ENCODE data around the gene ZNG1A.
"Not testable (repeated sequence)": the region's sequence is repeated elsewhere in the genome, so short reads cannot be mapped to it uniquely, and the experiment has no call there.

The ZNG1A gene

DNA sequence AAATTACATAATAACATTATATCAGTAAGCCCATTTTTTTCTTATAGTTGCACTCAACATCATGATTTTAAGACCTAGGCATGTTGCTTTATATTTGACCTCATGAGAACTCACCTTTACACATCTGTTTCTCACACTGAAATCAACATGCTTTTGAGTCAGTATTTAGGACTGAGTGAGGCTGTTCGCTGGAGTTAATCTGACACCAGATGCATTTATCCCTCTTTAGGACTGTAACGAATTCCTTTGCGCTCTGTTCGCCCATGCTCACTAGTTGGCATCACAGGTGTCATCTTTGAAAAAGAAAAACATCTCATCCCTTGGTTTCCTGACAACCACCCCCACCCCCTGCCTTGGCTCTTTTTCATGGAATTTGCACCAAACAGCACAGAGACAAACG, 84.9 kb downstream of the ZNG1A start:
- not testable (repeated sequence) for DNase-seq

DNA sequence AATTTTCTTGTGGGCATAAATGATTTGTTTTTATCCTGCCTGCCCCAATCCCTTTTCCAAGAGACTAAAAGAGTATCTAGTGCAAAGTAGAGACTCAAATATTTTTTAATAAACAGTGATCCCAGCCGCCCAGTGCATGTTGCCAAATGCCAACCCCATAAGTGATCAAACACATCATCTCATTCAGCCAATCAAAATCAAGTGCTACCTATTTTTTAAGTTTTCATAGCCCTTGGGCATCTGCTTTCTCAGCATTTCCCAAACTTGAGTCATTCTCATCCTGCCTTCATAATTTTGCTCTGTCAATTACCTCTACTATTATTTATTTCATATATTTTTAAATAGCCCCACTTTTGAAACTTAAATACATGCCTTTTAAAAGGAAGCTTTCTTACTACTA, 88.0 kb downstream of the ZNG1A start:
- DNase-seq: not testable (repeated sequence)

- DNase-seq: not testable (repeated sequence)
Observed at GRCh38 chr9:88396-89037, 90.3 kb downstream of the ZNG1A start.

DNA sequence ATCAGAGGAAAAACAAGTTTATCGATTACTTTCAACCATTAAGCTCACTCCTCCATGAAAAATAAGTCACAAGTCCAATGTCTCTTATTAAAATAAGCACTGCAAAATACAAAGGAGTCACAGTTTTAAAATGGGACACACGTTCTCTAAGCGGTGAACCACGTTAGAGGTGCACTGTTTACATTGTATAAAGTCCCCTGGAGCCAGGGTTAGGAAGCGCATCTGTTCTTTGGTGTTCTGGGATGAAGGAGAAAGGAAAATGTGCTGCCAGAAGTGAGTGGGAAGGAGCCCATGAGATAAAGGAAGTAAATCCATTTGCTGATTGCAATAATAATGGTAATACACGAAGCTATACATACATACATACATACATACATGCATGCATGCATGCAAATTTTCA, 91.0 kb downstream of the ZNG1A start:
- not testable (repeated sequence) for DNase-seq

DNA sequence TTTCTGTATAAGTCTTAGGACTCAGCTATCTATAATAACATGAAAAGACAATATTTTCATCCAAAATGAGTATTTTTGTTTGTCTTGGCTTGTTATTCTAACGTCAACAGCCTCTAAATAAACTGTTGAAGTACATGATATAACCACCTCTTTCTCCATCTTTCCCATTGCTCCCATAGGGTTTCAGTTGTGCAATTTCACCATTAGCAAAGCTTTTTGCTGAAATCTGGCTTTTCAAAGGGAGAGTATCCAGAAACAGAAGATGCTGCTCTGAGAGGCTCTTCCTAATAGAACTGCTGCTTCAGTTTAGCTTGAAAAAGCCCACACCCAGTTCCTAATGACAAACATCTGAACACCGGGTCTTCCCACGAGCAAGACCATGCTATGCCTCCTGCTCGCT, 91.8 kb downstream of the ZNG1A start:
- DNase-seq: not testable (repeated sequence)

DNA sequence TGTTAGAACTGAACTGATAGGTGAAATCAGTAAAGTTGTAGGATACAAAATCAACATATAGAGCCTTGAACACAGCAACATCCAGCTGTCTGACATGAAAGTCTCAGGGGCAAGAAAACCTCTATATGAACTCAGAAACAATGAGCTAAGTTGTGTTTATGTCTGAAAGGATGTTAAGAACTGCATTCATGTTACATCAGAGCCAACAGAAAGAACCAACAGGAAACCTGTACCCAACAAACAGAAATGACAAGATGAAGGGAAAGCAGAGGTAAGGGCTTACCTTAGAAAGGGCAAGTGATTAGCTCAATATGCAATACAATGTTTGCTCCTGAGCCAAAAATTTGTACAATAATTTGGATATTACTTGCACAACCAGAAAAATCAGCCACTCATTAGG, 92.2 kb downstream of the ZNG1A start:
- DNase-seq: not testable (repeated sequence)

DNA sequence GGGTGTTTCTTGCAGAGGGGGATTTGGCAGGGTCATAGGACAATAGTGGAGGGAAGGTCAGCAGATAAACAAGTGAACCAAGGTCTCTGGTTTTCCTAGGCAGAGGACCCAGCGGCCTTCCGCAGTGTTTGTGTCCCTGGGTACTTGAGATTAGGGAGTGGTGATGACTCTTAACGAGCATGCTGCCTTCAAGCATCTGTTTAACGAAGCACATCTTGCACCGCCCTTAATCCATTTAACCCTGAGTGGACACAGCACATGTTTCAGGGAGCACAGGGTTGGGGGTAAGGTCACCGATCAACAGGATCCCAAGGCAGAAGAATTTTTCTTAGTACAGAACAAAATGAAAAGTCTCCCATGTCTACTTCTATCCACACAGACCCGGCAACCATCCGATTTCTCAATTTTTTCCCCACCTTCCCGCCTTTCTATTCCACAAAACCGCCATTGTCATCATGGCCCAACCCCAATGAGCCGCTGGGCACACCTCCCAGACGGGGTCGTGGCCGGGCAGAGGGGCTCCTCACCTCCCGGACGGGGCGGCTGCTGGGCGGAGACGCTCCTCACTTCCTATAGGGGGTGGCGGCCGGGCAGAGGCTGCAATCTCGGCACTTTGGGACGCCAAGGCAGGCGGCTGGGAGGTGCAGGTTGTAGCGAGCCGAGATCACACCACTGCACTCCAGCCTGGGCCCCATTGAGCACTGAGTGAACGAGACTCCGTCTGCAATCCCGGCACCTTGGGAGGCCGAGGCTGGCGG, 95.7 kb downstream of the ZNG1A start:
- DNase-seq: not testable (repeated sequence)

DNA sequence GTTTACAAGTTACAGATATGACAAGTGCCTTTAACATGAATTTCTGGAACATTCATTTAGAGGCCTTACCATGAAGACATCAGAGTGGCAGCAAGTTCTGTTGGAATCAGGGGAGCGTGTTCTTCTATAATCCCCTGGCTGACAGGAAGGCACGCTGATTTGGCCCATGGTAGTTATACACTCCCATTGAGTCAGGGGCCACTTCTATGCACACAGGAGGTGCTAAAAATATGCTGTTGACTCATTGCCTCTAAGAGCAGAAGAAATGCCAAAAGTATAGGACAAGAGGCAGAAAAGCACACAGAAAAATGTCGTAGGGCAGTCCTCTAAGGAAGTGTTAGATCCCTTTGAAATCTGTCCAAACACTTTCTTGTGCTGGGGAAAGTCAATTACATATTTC, 100.5 kb downstream of the ZNG1A start:
- not testable (repeated sequence) for DNase-seq

- DNase-seq: not testable (repeated sequence)
Observed at GRCh38 chr9:76389-76788, 102.5 kb downstream of the ZNG1A start.

DNA sequence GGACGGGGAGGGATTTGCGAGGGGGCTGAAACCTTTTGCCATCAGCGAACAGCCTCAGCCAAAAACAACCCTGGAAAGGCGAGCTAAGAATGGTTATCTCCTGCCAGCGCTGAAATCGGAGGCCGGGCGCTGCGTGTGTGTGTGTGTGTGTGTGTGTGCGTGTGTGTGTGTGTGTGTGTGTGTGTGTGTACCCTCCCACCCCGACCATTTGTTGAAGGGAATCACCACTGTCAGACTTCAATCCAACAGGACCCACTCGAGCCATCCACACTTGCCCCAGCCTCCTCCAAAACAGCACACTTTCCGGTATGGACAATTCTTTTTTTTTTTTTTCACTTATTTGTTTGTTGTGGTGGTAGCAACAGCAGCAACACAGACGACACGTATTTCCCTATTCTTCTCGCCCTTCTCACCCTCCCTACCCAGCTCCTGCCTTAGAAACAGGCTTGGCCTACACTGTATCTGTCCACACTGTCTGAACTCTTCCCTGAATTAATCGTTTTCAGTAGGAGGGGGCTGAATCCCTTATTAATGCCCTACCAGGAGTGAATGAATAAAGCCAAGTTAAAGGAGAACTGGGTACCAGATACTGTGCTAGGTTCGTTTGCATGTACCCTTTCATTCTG, 104.8 kb downstream of the ZNG1A start:
- peak; percentile 26 for DNase-seq

GRCh38 chr9:73076-73899, 105.6 kb downstream of the ZNG1A start:
- DNase-seq: peak; percentile 26
